H9 (cell line): ENCODE data around the gene OXSM. TPM values are rescaled to one million over a fixed set of nuclear protein-coding genes. Genes with fewer than 3 reads are reported as not detected.

Experiments
- DNase-seq: peaks from one replicate; pipeline ENCODE4 v3.0.0-alpha.2; 2017
- H2AFZ ChIP-seq: one replicate; pipeline ENCODE4 v1.6.1; 2013; ENCODE audit warnings: mild to moderate bottlenecking, low read length, control low read depth, moderate library complexity
- H2AK5ac ChIP-seq: 2 replicates; pipeline ENCODE4 v1.6.1; 2013; ENCODE audit warnings: low read length, control low read depth, mixed read lengths; ENCODE audit not compliant: insufficient read length
- H2BK120ac ChIP-seq: one replicate; pipeline ENCODE4 v1.6.1; 2013; ENCODE audit warnings: low read depth, mild to moderate bottlenecking, low read length, control low read depth, inconsistent platforms; ENCODE audit not compliant: poor library complexity, severe bottlenecking
- H2BK12ac ChIP-seq: 2 replicates; pipeline ENCODE4 v1.6.1; 2013; ENCODE audit warnings: low read length, control low read depth, mixed read lengths, low read depth; ENCODE audit not compliant: insufficient read length
- H2BK15ac ChIP-seq: 2 replicates; pipeline ENCODE4 v1.6.1; 2013; ENCODE audit warnings: low read depth, low read length, control low read depth
- H2BK20ac ChIP-seq: one replicate; pipeline ENCODE4 v1.6.1; 2013; ENCODE audit warnings: low read depth, mild to moderate bottlenecking, low read length, control low read depth, inconsistent platforms; ENCODE audit not compliant: poor library complexity, severe bottlenecking
- H2BK5ac ChIP-seq: 2 replicates; pipeline ENCODE4 v1.6.1; 2013; ENCODE audit warnings: low read length, control low read depth, mixed read lengths; ENCODE audit not compliant: insufficient read length
- H3K14ac ChIP-seq: 2 replicates; pipeline ENCODE4 v1.6.1; 2013; ENCODE audit warnings: low read length, control low read depth; ENCODE audit not compliant: insufficient read depth
- H3K18ac ChIP-seq: 2 replicates; pipeline ENCODE4 v1.6.1; 2013; ENCODE audit warnings: low read depth, mild to moderate bottlenecking, mixed read lengths, low read length, control low read depth; ENCODE audit not compliant: insufficient read length
- H3K23ac ChIP-seq: 2 replicates; pipeline ENCODE4 v1.6.1; 2013; ENCODE audit warnings: low read length, control low read depth, mixed read lengths, low read depth; ENCODE audit not compliant: insufficient read length
- H3K23me2 ChIP-seq: 2 replicates; pipeline ENCODE4 v1.6.1; 2013; ENCODE audit warnings: low read depth, mild to moderate bottlenecking, mixed read lengths, low read length, control low read depth; ENCODE audit not compliant: insufficient read length, poor library complexity, severe bottlenecking
- H3K27ac ChIP-seq: 2 replicates; pipeline ENCODE4 v1.5.1; 2013; ENCODE audit warnings: low read length, control low read depth, mixed read lengths, low read depth; ENCODE audit not compliant: insufficient read length
- H3K27me3 ChIP-seq: 2 replicates; pipeline ENCODE4 v1.6.1; 2013; ENCODE audit warnings: low read length, control low read depth, inconsistent platforms; ENCODE audit not compliant: insufficient read depth
- H3K4ac ChIP-seq: 2 replicates; pipeline ENCODE4 v1.6.1; 2013; ENCODE audit warnings: low read depth, mild to moderate bottlenecking, control low read depth, inconsistent platforms, low read length, moderate library complexity
- H3K4me1 ChIP-seq: 2 replicates; pipeline ENCODE4 v1.6.1; 2013; ENCODE audit warnings: low read length, control low read depth, inconsistent platforms; ENCODE audit not compliant: insufficient read depth
- H3K4me2 ChIP-seq: 2 replicates; pipeline ENCODE4 v1.6.1; 2013; ENCODE audit warnings: low read length, control low read depth, mixed read lengths; ENCODE audit not compliant: insufficient read length, insufficient read depth
- H3K56ac ChIP-seq: 2 replicates; pipeline ENCODE4 v1.6.1; 2013; ENCODE audit warnings: low read depth, mild to moderate bottlenecking, mixed read lengths, low read length, control low read depth; ENCODE audit not compliant: insufficient read length
- H3K79me1 ChIP-seq: 2 replicates; pipeline ENCODE4 v1.6.1; 2013; ENCODE audit warnings: low read depth, mild to moderate bottlenecking, moderate library complexity, low read length, control low read depth, inconsistent platforms; ENCODE audit not compliant: insufficient read depth, poor library complexity, severe bottlenecking
- H3K79me2 ChIP-seq: 2 replicates; pipeline ENCODE4 v1.6.1; 2013; ENCODE audit warnings: low read length, control low read depth, inconsistent platforms; ENCODE audit not compliant: insufficient read depth
- H3K9ac ChIP-seq: 2 replicates; pipeline ENCODE4 v1.6.1; 2013; ENCODE audit warnings: low read length, control low read depth, mixed read lengths; ENCODE audit not compliant: insufficient read length; ENCODE audit errors: extremely low read depth
- H3K9me3 ChIP-seq: one replicate; pipeline ENCODE4 v1.6.1; 2013; ENCODE audit warnings: low read depth, low read length, inconsistent platforms; ENCODE audit not compliant: control insufficient read depth
- H3T11ph ChIP-seq: one replicate; pipeline ENCODE4 v1.6.1; 2013; ENCODE audit warnings: mild to moderate bottlenecking, low read length, control low read depth, inconsistent platforms
- H4K20me1 ChIP-seq: one replicate; pipeline ENCODE4 v1.6.1; 2013; ENCODE audit not compliant: control insufficient read depth, insufficient read length, insufficient read depth
- H4K5ac ChIP-seq: 2 replicates; pipeline ENCODE4 v1.6.1; 2013; ENCODE audit warnings: low read depth, mild to moderate bottlenecking, mixed read lengths, low read length, control low read depth; ENCODE audit not compliant: insufficient read length
- H4K8ac ChIP-seq: replicated peaks from 2 replicates; pipeline ENCODE4 v1.6.1; 2013; ENCODE audit warnings: low read length, control low read depth, mixed read lengths, low read depth; ENCODE audit not compliant: insufficient read length
- H4K91ac ChIP-seq: 2 replicates; pipeline ENCODE4 v1.6.1; 2013; ENCODE audit warnings: low read depth, mild to moderate bottlenecking, moderate library complexity, mixed read lengths, low read length, control low read depth; ENCODE audit not compliant: insufficient read length
- H3K27ac Mint-ChIP-seq, 3 experiments: 2 replicates in 2 of 3; 3 replicates in 1 of 3; pipeline ENCODE4 v1.8.0; 2020 to 2021; ENCODE audit warnings: mixed read lengths in 3 of 3, mild to moderate bottlenecking in 1 of 3, moderate library complexity in 1 of 3
- H3K27me3 Mint-ChIP-seq: 2 replicates; pipeline ENCODE4 v1.8.0; 2021; ENCODE audit warnings: low read depth, mild to moderate bottlenecking, moderate library complexity, mixed read lengths
- H3K36me3 Mint-ChIP-seq, 3 experiments: 2 replicates in 2 of 3; 3 replicates in 1 of 3; pipeline ENCODE4 v1.8.0; 2020 to 2021; ENCODE audit warnings: low read depth in 3 of 3, mixed read lengths in 3 of 3; ENCODE audit not compliant: insufficient read depth in 1 of 3
- H3K4me1 Mint-ChIP-seq, 2 experiments: 2 replicates each; pipeline ENCODE4 v1.8.0; 2020; ENCODE audit warnings: mixed read lengths in 2 of 2
- H3K4me3 Mint-ChIP-seq, 2 experiments: 2 replicates in 1 of 2; 3 replicates in 1 of 2; pipeline ENCODE4 v1.8.0; 2020 to 2021; ENCODE audit warnings: mild to moderate bottlenecking in 2 of 2, mixed read lengths in 2 of 2, moderate library complexity in 1 of 2
- H3K9me3 Mint-ChIP-seq, 2 experiments: 2 replicates in 1 of 2; 3 replicates in 1 of 2; pipeline ENCODE4 v1.8.0; 2020; ENCODE audit warnings: mild to moderate bottlenecking in 2 of 2, mixed read lengths in 2 of 2, moderate library complexity in 1 of 2
- WGBS: extraction: QIAGEN DNeasy Blood & Tissue Kit; methylation state at CpG from one replicate; pipeline ENCODE4 v1.1.7; 2013; ENCODE audit warnings: missing lambda C conversion rate, low lambda C conversion rate, mixed read lengths; ENCODE audit not compliant: insufficient read length; ENCODE audit errors: extremely low coverage; 5-methylcytosine and 5-hydroxymethylcytosine counted together
- total RNA-seq: library from RNA; stranded (reverse); gene quantifications from 2 replicates; pipeline ENCODE4 v1.2.1, GENCODE V29; 2021
- TF ChIP-seq, protein P1 (sequence below): fragments of 200-600 bp; sonication (generic); conservative IDR thresholded peaks from 3 replicates; pipeline ENCODE4 v1.8.0; 2021; ENCODE audit warnings: antibody characterized with exemption, mild to moderate bottlenecking

OXSM gene
- total RNA-seq, 1 experiment from 2014 or later = 2.5 TPM

DNA sequence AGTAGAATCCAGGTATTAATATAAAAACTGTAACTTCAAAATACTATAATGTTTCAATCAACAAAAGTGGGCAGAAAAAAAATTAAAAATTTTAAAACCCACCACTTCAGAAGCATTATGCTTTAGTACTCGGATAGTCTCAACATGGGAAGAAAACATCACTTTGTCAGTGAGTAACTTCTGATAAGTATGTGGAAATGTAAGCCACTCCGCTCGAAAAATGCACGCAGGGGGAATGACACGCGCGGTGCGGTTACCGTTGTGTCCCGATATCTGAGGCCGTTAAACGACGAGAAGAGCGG, 7.3 kb upstream of the OXSM start:
- Histone ChIP-seq H3K4me1 (no peaks in the 10 kb centered on the region), H3T11ph (no peak overlapping the region), H3K14ac (no peak overlapping the region), H3K9me3 (no peaks in the 10 kb centered on the region), H2BK20ac (no peak overlapping the region), H3K79me1 (no peaks in the 10 kb centered on the region), H2AFZ (no peak overlapping the region), H3K27me3 (no peaks in the 10 kb centered on the region), H3K27ac (no peak overlapping the region), H4K91ac (no peak overlapping the region), H2BK12ac (no peak overlapping the region), H3K9ac (peak overlapping the region; percentile 65), H3K23me2 (peaks cover 5% of the 10 kb centered on the region), H3K18ac (no peak overlapping the region), H2AK5ac (no peak overlapping the region), H2BK5ac (no peak overlapping the region), H3K4me2 (peak overlapping the region; percentile 71), H2BK120ac (no peak overlapping the region), H3K4ac (no peak overlapping the region), H3K23ac (no peak overlapping the region), H3K56ac (no peak overlapping the region), H3K79me2 (no peaks in the 10 kb centered on the region; the same call in 1 of the 2 replicates), H2BK15ac (no peak overlapping the region), H4K8ac (no peak overlapping the region), H4K20me1 (no peaks in the 10 kb centered on the region), H4K5ac (no peak overlapping the region)
- Mint-ChIP-seq H3K27me3 (peaks cover 7% of the 10 kb centered on the region), H3K4me3 (peak overlapping the region; percentile 84 to 91), H3K36me3 (peaks cover 2 to 15% (median 9%) of the 10 kb centered on the region in 3 experiments), H3K27ac (no peak overlapping the region), H3K4me1 (peaks cover 25% of the 10 kb centered on the region in 2 experiments), H3K9me3 (peaks cover 0 to 4% of the 10 kb centered on the region in 2 experiments; a peak in 1 of 5 replicates)
- TF ChIP-seq, protein P1, sequence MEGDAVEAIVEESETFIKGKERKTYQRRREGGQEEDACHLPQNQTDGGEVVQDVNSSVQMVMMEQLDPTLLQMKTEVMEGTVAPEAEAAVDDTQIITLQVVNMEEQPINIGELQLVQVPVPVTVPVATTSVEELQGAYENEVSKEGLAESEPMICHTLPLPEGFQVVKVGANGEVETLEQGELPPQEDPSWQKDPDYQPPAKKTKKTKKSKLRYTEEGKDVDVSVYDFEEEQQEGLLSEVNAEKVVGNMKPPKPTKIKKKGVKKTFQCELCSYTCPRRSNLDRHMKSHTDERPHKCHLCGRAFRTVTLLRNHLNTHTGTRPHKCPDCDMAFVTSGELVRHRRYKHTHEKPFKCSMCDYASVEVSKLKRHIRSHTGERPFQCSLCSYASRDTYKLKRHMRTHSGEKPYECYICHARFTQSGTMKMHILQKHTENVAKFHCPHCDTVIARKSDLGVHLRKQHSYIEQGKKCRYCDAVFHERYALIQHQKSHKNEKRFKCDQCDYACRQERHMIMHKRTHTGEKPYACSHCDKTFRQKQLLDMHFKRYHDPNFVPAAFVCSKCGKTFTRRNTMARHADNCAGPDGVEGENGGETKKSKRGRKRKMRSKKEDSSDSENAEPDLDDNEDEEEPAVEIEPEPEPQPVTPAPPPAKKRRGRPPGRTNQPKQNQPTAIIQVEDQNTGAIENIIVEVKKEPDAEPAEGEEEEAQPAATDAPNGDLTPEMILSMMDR = no peak
- no peak for DNase-seq
- no CpG with 5 or more reads among the region's 14 CpGs for WGBS
